ENCODE results near the gene SH3PXD2B. TPM values are rescaled to one million over a fixed set of nuclear protein-coding genes. Genes with fewer than 3 reads are reported as not detected.
A peak's percentile ranks its signal among the peaks of the same experiment; 100 is the strongest.
"Not testable (repeated sequence)": the region's sequence is repeated elsewhere in the genome, so short reads cannot be mapped to it uniquely, and the experiment has no call there.

The SH3PXD2B gene
- total RNA-seq, 6 donors from 2014 or later: 17.1 to 55.5 (median 43.2) TPM

DNA sequence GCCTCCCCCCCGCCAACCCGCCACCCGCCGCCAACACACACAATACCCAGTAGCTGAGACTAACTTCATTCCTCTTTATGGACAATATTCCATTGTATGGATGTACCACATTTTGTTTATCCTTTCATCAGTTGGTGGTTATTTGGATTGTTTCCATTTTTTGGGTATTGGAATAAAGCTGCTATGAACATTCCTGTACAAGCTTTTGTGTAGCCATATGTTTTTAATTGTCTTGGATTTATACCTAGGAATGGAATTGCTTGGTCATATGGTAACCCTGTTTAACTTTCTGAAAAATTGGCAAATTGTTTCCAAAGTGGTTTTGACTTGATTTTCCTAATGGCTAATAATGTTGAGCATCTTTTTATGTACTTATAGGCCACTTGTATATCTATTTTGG is 165.9 kb downstream of the SH3PXD2B start:
- no peaks in the 10 kb centered on the region for H3K27me3 ChIP-seq
- no peaks in the 10 kb centered on the region for H3K36me3 ChIP-seq
- DNase-seq (no peak), ATAC-seq (ENCODE audit: low FRiP score in 2 of 2) (no peak)
- peaks cover 4 to 15% (median 7%) of the 10 kb centered on the region in 4 donors for H3K4me1 ChIP-seq
- H3K27ac ChIP-seq: no peak overlapping the region
- TF ChIP-seq EP300 (IDR thresholded peaks at IDR 0.05) (no peak), POLR2A (IDR thresholded peaks at IDR 0.05) (no peak), POLR2AphosphoS5 (IDR thresholded peaks at IDR 0.05) (no peak), CTCF (IDR thresholded peaks at IDR 0.05) (no peak)
- H3K9me3 ChIP-seq: no peaks in the 10 kb centered on the region
- WGBS, 2 donors: 88 to 97% methylated on average over 4 of the region's 4 CpGs
- H3K4me3 ChIP-seq: no peak overlapping the region

- H3K9me3 ChIP-seq; H3K4me3 ChIP-seq; DNase-seq; H3K36me3 ChIP-seq; ATAC-seq (ENCODE audit: low FRiP score in 2 of 2); H3K27ac ChIP-seq; H3K27me3 ChIP-seq: not testable (repeated sequence)
- 83 to 97% methylated on average over 3 of the region's 3 CpGs for WGBS, 2 donors
- peaks cover 5 to 12% (median 8%) of the 10 kb centered on the region in 4 donors for H3K4me1 ChIP-seq
Observed at GRCh38 chr5:172287140-172287539, 167.2 kb downstream of the SH3PXD2B start.

GRCh38 chr5:172285226-172286143 is 168.8 kb downstream of the SH3PXD2B start:
- no peaks in the 10 kb centered on the region for H3K27me3 ChIP-seq
- no peaks in the 10 kb centered on the region for H3K36me3 ChIP-seq
- H3K4me3 ChIP-seq: peak overlapping the region in 1 of 4 donors; percentile 98
- WGBS, 2 donors: 70 to 76% methylated on average over 13 to 15 of the region's 15 CpGs
- H3K4me1 ChIP-seq: peaks cover 12 to 29% (median 17%) of the 10 kb centered on the region in 4 donors
- ATAC-seq (ENCODE audit: low FRiP score in 2 of 2) (no peak), DNase-seq (no peak)
- TF ChIP-seq EP300 (IDR thresholded peaks at IDR 0.05) (no peak), POLR2A (IDR thresholded peaks at IDR 0.05) (no peak), CTCF (IDR thresholded peaks at IDR 0.05) (no peak), POLR2AphosphoS5 (IDR thresholded peaks at IDR 0.05) (no peak)
- H3K27ac ChIP-seq: no peak overlapping the region
- no peaks in the 10 kb centered on the region for H3K9me3 ChIP-seq

GRCh38 chr5:172284611-172284980 is 169.7 kb downstream of the SH3PXD2B start:
- peak overlapping the region; percentile 36 to 98 (median 94) for H3K4me3 ChIP-seq
- TF ChIP-seq EP300 (IDR thresholded peaks at IDR 0.05): no peak
- no peaks in the 10 kb centered on the region for H3K27me3 ChIP-seq
- ATAC-seq (ENCODE audit: low FRiP score in 2 of 2): peak in 1 of 2 donors; percentile 37
- no peaks in the 10 kb centered on the region for H3K36me3 ChIP-seq
- no peak for DNase-seq
- no peaks in the 10 kb centered on the region for H3K9me3 ChIP-seq
- H3K4me1 ChIP-seq: peaks cover 12 to 30% (median 17%) of the 10 kb centered on the region in 4 donors
- WGBS, 2 donors: 4 to 5% methylated on average over 11 of the region's 11 CpGs
- peak overlapping the region; percentile 85 to 95 (median 94) for H3K27ac ChIP-seq

DNA sequence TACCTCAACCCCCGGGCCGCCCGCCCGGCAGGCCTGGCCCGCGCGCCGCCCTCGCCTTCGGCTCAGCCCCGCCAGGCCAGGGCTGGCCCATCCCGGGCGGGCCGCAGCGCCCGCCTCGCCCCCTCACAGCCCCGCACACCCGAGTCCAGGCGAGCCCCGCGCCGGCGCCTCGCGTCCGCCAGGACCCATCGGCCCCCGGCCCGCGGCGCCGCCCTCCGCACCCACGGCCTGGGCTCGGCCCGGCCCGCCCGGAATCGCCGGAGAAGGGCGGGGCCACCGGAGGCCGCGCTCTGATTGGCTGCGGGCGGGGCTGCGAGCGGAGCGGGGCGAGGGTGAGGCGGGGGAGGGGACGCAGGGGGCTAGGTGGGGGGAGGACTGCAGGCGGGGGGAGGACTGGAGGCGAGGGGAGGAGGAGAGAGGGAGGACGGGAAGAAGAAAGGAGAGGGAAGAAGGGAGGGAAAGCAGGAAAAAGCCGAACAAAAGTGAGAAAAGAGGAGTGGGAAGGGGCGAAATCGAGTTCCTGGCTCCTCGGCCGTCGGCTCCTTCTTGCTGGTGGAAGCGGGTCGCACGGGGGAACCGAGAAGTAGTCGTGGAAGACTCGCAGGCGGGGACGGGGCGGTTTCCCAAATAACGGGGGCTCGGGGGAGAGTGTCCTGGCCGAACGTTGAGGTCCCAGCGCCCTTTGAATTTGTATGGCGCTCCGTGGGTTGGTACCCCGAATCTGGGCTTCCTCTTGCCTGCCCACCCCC is 170.3 kb downstream of the SH3PXD2B start:
- Histone ChIP-seq H3K9me3 (no peaks in the 10 kb centered on the region), H3K27me3 (no peaks in the 10 kb centered on the region), H3K27ac (peak overlapping the region; percentile 85 to 95 (median 94)), H3K4me1 (peaks cover 12 to 30% (median 17%) of the 10 kb centered on the region in 4 donors), H3K36me3 (no peaks in the 10 kb centered on the region), H3K4me3 (peak overlapping the region; percentile 36 to 98 (median 94))
- ATAC-seq (ENCODE audit: low FRiP score in 2 of 2): peak; percentile 92 to 95
- TF ChIP-seq POLR2A (IDR thresholded peaks at IDR 0.05) (peak in 1 of 4 donors; percentile 64), POLR2AphosphoS5 (IDR thresholded peaks at IDR 0.05) (no peak), EP300 (IDR thresholded peaks at IDR 0.05) (no peak), CTCF (IDR thresholded peaks at IDR 0.05) (no peak)
- peak; percentile 85 to 98 for DNase-seq
- WGBS, 2 donors: 0 to 1% methylated on average over 32 to 36 of the region's 79 CpGs

Data from upper lobe of left lung (tissue), 6 donors.